GM19238 (cell line): Measurements from ENCODE around the gene TBCC.

Source experiments
- DNase-seq: peaks from one replicate; pipeline ENCODE4 v3.0.0; 2011; ENCODE audit warnings: low spot score; ENCODE audit not compliant: insufficient read length

The TBCC gene

DNA sequence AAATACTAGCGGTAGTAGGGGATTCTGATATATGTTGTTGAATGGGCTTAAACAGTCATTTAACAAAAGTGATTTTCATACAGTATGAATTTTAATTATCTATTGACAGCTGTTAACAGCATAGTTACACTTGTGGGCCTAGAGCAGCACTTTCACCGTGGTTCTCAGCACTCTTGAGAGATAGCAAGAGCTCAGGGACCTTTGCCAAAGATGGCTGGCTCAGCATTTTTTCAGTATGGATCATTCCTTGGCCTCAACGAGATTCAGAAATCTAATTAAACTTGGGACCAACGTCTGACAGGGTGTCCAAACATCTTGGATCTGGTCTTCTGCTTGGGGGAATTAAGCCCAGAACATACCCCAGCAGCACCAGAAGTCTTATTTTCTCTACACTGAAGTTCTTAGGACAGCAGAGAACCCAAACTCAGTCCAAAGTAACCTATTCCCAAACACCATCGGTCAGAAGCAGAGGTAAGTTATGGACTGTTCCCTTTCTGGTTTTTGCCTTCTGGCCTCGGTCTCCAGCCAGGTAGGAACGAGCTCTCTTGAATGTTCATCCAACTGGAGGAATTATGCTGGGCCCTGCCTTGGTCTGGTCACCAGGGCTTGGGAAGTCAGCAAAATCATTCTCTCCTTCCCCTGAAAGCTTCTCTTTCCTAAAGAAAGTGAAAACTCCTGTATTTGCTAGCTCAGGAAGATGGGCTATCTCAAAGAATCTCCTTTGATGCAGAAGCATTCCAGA lies 49.2 kb downstream of the TBCC start:
- DNase-seq, result no peak

GRCh38 chr6:42694586-42694985 lies 51.3 kb downstream of the TBCC start:
- DNase-seq, result no peak
